GM12878 (cell line): Measurements from ENCODE around the gene FGD4. TPM values are rescaled to one million over a fixed set of nuclear protein-coding genes. Genes with fewer than 3 reads are reported as not detected.

Source experiments
- ATF7 ChIP-seq: fragments of 450-650 bp; IDR thresholded peaks from 2 replicates; pipeline ENCODE4 v1.6.1; 2016; ENCODE audit warnings: low read depth, mild to moderate bottlenecking
- CBX3 ChIP-seq: fragments of 200-600 bp; sonication (generic); IDR thresholded peaks from 2 replicates; pipeline ENCODE4 v1.6.1; 2016; ENCODE audit warnings: low read depth, borderline replicate concordance
- CHD1 ChIP-seq: IDR thresholded peaks from 2 replicates; pipeline ENCODE4 v1.6.1; 2012; ENCODE audit warnings: low read depth, low read length, improper control_type of control experiment
- E2F4 ChIP-seq: IDR thresholded peaks from 2 replicates; pipeline ENCODE4 v1.6.1; 2012; ENCODE audit warnings: low read depth, low read length, improper control_type of control experiment
- EED ChIP-seq: sonication (generic); IDR thresholded peaks from 2 replicates; pipeline ENCODE4 v1.6.1; 2016; ENCODE audit warnings: antibody characterized with exemption, low read depth
- FOXM1 ChIP-seq: IDR thresholded peaks from 2 replicates; pipeline ENCODE4 v1.6.1; 2012; ENCODE audit warnings: low read depth, mild to moderate bottlenecking, inconsistent platforms, low read length, moderate library complexity
- GATAD2B ChIP-seq: fragments of 450-650 bp; conservative IDR thresholded peaks from 2 replicates; pipeline ENCODE4 v1.6.1; 2017; ENCODE audit warnings: low read depth, mild to moderate bottlenecking, moderate library complexity
- HCFC1 ChIP-seq: fragments of 150-350 bp; IDR thresholded peaks from 2 replicates; pipeline ENCODE4 v1.6.1; 2014; ENCODE audit warnings: low read length
- HDGF ChIP-seq: fragments of 450-650 bp; IDR thresholded peaks from 2 replicates; pipeline ENCODE4 v1.6.1; 2016; ENCODE audit warnings: antibody characterized with exemption
- MEF2A ChIP-seq: IDR thresholded peaks from 2 replicates; pipeline ENCODE4 v1.6.1; 2011; ENCODE audit warnings: low read depth, mild to moderate bottlenecking, low read length, moderate library complexity; ENCODE audit not compliant: insufficient read depth
- MYC ChIP-seq: IDR thresholded peaks from 2 replicates; pipeline ENCODE4 v1.6.1; 2011; ENCODE audit warnings: mild to moderate bottlenecking, low read length, moderate library complexity, inconsistent platforms; ENCODE audit not compliant: insufficient read depth, insufficient replicate concordance, insufficient read length, severe bottlenecking
- NBN ChIP-seq: fragments of 450-650 bp; IDR thresholded peaks from 2 replicates; pipeline ENCODE4 v1.6.1; 2016
- NRF1 ChIP-seq: conservative IDR thresholded peaks from 2 replicates; pipeline ENCODE4 v1.6.1; 2011; ENCODE audit warnings: mild to moderate bottlenecking, low read depth, low read length, improper control_type of control experiment
- SIX5 ChIP-seq: IDR thresholded peaks from 2 replicates; pipeline ENCODE4 v1.6.1; 2011; ENCODE audit warnings: mild to moderate bottlenecking, low read depth, low read length, moderate library complexity; ENCODE audit not compliant: severe bottlenecking
- SPI1 ChIP-seq: IDR thresholded peaks from 2 replicates; pipeline ENCODE4 v1.6.1; 2011; ENCODE audit warnings: low read depth, mild to moderate bottlenecking, low read length, moderate library complexity, borderline replicate concordance; ENCODE audit not compliant: insufficient read depth
- SREBF1 ChIP-seq: IDR thresholded peaks from 2 replicates; pipeline ENCODE4 v1.6.1; 2012; ENCODE audit warnings: mild to moderate bottlenecking, low read length
- STAT1 ChIP-seq: fragments of 450-650 bp; conservative IDR thresholded peaks from 2 replicates; pipeline ENCODE4 v1.6.1; 2014; ENCODE audit warnings: antibody characterized with exemption, mild to moderate bottlenecking
- TAF1 ChIP-seq: IDR thresholded peaks from 2 replicates; pipeline ENCODE4 v1.6.1; 2011; ENCODE audit warnings: mild to moderate bottlenecking, low read depth, low read length, borderline replicate concordance
- TCF3 ChIP-seq: IDR thresholded peaks from 2 replicates; pipeline ENCODE4 v1.6.1; 2012; ENCODE audit warnings: low read depth, mild to moderate bottlenecking, low read length, borderline replicate concordance; ENCODE audit not compliant: insufficient read depth
- WRNIP1 ChIP-seq: IDR thresholded peaks from 2 replicates; pipeline ENCODE4 v1.6.1; 2011; ENCODE audit warnings: low read depth, low read length, improper control_type of control experiment, borderline replicate concordance
- YY1 ChIP-seq: IDR thresholded peaks from 2 replicates; pipeline ENCODE4 v1.6.1; 2011; ENCODE audit warnings: low read depth, mild to moderate bottlenecking, low read length
- ZNF24 ChIP-seq: fragments of 450-650 bp; IDR thresholded peaks from 2 replicates; pipeline ENCODE4 v1.6.1; 2017; ENCODE audit warnings: antibody characterized with exemption, mild to moderate bottlenecking
- polyA plus RNA-seq, 11 experiments: library from polyadenylated mRNA; depleted of rRNA in 4 of 11; unstranded in 6 of 11; stranded (reverse) in 5 of 11; fragments of >200 nt; fragmentation: Nextera tagmentation in 4 of 11; fragmentation: Illumina TruSeq in 1 of 11; extraction: Ambion mirVana in 4 of 11; extraction: Trizol in 1 of 11; gene quantifications; 1 replicate in 1 of 11; 2 replicates in 10 of 11; pipeline versions ENCODE4 v1.2.1 to v1.2.3, GENCODE V29; 2011 to 2016; ENCODE audit warnings: inconsistent platforms in 2 of 11, missing spikeins in 2 of 11, low read depth in 1 of 11
- total RNA-seq, 4 experiments: library from RNA; depleted of rRNA in 3 of 4; stranded (reverse); fragments of >200 nt in 3 of 4; fragmentation: Illumina TruSeq in 1 of 4; extraction: Trizol in 1 of 4; gene quantifications; 2 replicates each; pipeline versions ENCODE4 v1.2.1 to v1.2.3, GENCODE V29; 2013 to 2021
- TF ChIP-seq, protein P1 (sequence below): fragments of 450-650 bp; conservative IDR thresholded peaks from 2 replicates; pipeline ENCODE4 v1.6.1; 2017; ENCODE audit warnings: mild to moderate bottlenecking, moderate library complexity
- TF ChIP-seq, protein P2 (sequence below): IDR thresholded peaks from 2 replicates; pipeline ENCODE4 v1.6.1; 2011; ENCODE audit warnings: low read depth, low read length, improper control_type of control experiment, borderline replicate concordance

Gene FGD4
- total and polyA plus RNA-seq, 10 of the 15 experiments (the other 5 are each of a cell fraction or from before 2014, with no cell fraction given) = 0.01 to 0.18 (median 0.08) TPM; not detected in 3

GRCh38 chr12:32679091-32679919 lies 279.9 kb downstream of the FGD4 start, which contains the start of gene DNM1L (continued):
- no peak for TF ChIP-seq MYC
- TF ChIP-seq WRNIP1 = no peak
- peak; percentile 83 for TF ChIP-seq SREBF1
- TF ChIP-seq, protein P1, sequence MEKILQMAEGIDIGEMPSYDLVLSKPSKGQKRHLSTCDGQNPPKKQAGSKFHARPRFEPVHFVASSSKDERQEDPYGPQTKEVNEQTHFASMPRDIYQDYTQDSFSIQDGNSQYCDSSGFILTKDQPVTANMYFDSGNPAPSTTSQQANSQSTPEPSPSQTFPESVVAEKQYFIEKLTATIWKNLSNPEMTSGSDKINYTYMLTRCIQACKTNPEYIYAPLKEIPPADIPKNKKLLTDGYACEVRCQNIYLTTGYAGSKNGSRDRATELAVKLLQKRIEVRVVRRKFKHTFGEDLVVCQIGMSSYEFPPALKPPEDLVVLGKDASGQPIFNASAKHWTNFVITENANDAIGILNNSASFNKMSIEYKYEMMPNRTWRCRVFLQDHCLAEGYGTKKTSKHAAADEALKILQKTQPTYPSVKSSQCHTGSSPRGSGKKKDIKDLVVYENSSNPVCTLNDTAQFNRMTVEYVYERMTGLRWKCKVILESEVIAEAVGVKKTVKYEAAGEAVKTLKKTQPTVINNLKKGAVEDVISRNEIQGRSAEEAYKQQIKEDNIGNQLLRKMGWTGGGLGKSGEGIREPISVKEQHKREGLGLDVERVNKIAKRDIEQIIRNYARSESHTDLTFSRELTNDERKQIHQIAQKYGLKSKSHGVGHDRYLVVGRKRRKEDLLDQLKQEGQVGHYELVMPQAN = peak; percentile 92
- TF ChIP-seq MEF2A = no peak
- peak; percentile 82; the same call in 1 of the 2 replicates for TF ChIP-seq CHD1
- peak; percentile 26; the same call in 1 of the 2 replicates for TF ChIP-seq EED
- TF ChIP-seq NRF1 = peak; percentile 54
- 0 out of 2 replicates have a peak, but pooled peaks have one; percentile 6 for TF ChIP-seq ATF7
- 0 out of 2 replicates have a peak, but pooled peaks have one; percentile 29 for TF ChIP-seq ZNF24
- TF ChIP-seq TAF1 = peak; percentile 86
- TF ChIP-seq STAT1 = peak; percentile 75; the same call in 1 of the 2 replicates
- TF ChIP-seq HDGF = peak; percentile 97
- TF ChIP-seq SIX5 = peak; percentile 94
- TF ChIP-seq NBN = 0 out of 2 replicates have a peak, but pooled peaks have one; percentile 50
- TF ChIP-seq HCFC1 = peak; percentile 98
- TF ChIP-seq FOXM1 = no peak
- TF ChIP-seq TCF3 = peak; percentile 12; the same call in 1 of the 2 replicates
- TF ChIP-seq, protein P2, sequence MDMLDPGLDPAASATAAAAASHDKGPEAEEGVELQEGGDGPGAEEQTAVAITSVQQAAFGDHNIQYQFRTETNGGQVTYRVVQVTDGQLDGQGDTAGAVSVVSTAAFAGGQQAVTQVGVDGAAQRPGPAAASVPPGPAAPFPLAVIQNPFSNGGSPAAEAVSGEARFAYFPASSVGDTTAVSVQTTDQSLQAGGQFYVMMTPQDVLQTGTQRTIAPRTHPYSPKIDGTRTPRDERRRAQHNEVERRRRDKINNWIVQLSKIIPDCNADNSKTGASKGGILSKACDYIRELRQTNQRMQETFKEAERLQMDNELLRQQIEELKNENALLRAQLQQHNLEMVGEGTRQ = no peak
- TF ChIP-seq GATAD2B = peak; percentile 97
- no peak for TF ChIP-seq SPI1
- peak; percentile 47; the same call in 1 of the 2 replicates for TF ChIP-seq E2F4
- no peak for TF ChIP-seq CBX3
- TF ChIP-seq YY1 = peak; percentile 89
